GM12878 (cell line): ENCODE data around the gene THAP2. TPM values are rescaled to one million over a fixed set of nuclear protein-coding genes. Genes with fewer than 3 reads are reported as not detected.

Experiments
- ATAC-seq: fragments of 200-7000 bp; cut with Tn5 transposase; 3 replicates; pipeline ENCODE4 v1.9.1; 2020; ENCODE audit warnings: mild to moderate bottlenecking, moderate library complexity
- BruUV-seq: library from RNA; stranded (reverse); fragments of 400-500 nt; replicated peaks from 2 replicates; lab custom pipeline; 2021; lab: Mats Ljungman, UMichigan
- CTCF ChIA-PET: fragments of 300-600 bp; sonication (Branson Sonifier 250); formaldehyde crosslinking; extraction: SDS; loops from one replicate; lab custom pipeline; 2021; ENCODE audit warnings: inconsistent platforms; lab: Yijun Ruan, JAX
- POLR2A ChIA-PET: fragments of 350-600 bp; formaldehyde crosslinking; extraction: SDS; loops from one replicate; lab custom pipeline; 2021; ENCODE audit warnings: inconsistent platforms; lab: Charles Lee
- RAD21 ChIA-PET: fragments of 300-600 bp; sonication (Branson Sonifier 250); formaldehyde crosslinking; loops from one replicate; lab custom pipeline; 2023; ENCODE audit warnings: antibody characterized with exemption; ENCODE audit not compliant: unreplicated experiment; lab: Charles Lee
- SMC1A ChIA-PET: fragments of 300-600 bp; sonication (Branson Sonifier 250); formaldehyde crosslinking; loops from one replicate; lab custom pipeline; 2023; ENCODE audit not compliant: unreplicated experiment, uncharacterized antibody; lab: Charles Lee
- DNase-seq: peaks from one replicate; pipeline ENCODE4 v3.0.0-alpha.2; 2011; ENCODE audit warnings: low read depth, low spot score
- FAIRE-seq: peaks from 3 replicates; lab custom pipeline; 2011; peaks lifted over from hg19 to GRCh38; lab: Jason Lieb, UNC
- H2AFZ ChIP-seq: 2 replicates; pipeline ENCODE4 v1.6.0; 2011; ENCODE audit warnings: low read depth, low read length, control low read depth; ENCODE audit not compliant: control insufficient read depth
- H3K27ac ChIP-seq: 2 replicates; pipeline ENCODE4 v1.5.1; 2011; ENCODE audit warnings: control low read depth; ENCODE audit not compliant: control insufficient read depth, insufficient read depth
- H3K27me3 ChIP-seq, 2 experiments: replicated peaks in 1 of 2; 2 replicates each; pipeline versions ENCODE4 v1.6.0 to v1.6.1; 2011; ENCODE audit warnings: low read length in 1 of 2; ENCODE audit not compliant: control insufficient read depth in 2 of 2, insufficient read depth in 2 of 2
- H3K36me3 ChIP-seq, 2 experiments: 2 replicates each; pipeline ENCODE4 v1.5.1; 2011; ENCODE audit warnings: low read length in 1 of 2; ENCODE audit not compliant: control insufficient read depth in 2 of 2, insufficient read depth in 2 of 2
- H3K4me1 ChIP-seq: 2 replicates; pipeline ENCODE4 v1.6.1; 2011; ENCODE audit warnings: mild to moderate bottlenecking, low read length, moderate library complexity, mixed read lengths; ENCODE audit not compliant: control insufficient read depth, insufficient read depth
- H3K4me2 ChIP-seq: 2 replicates; pipeline ENCODE4 v1.6.0; 2011; ENCODE audit warnings: control low read depth; ENCODE audit not compliant: control insufficient read depth, insufficient read depth
- H3K4me3 ChIP-seq: fragments of 200-600 bp; sonication (generic); 2 replicates; pipeline ENCODE4 v1.5.1; 2016
- H3K79me2 ChIP-seq: 2 replicates; pipeline ENCODE4 v1.6.0; 2011; ENCODE audit warnings: low read length; ENCODE audit not compliant: control insufficient read depth, insufficient read depth
- H3K9ac ChIP-seq: 2 replicates; pipeline ENCODE4 v1.8.0; 2011; ENCODE audit warnings: low read length, control low read depth, mixed read lengths; ENCODE audit not compliant: control insufficient read depth, insufficient read depth
- H3K9me3 ChIP-seq: replicated peaks from 3 replicates; pipeline ENCODE4 v1.5.1; 2011; ENCODE audit warnings: mild to moderate bottlenecking, low read length; ENCODE audit not compliant: control insufficient read depth, insufficient read depth
- H4K20me1 ChIP-seq: 2 replicates; pipeline ENCODE4 v1.6.0; 2011; ENCODE audit not compliant: control insufficient read depth, insufficient read depth
- EP300 ChIP-seq, 2 experiments: fragments of 150-350 bp in 1 of 2; IDR thresholded peaks; 2 replicates each; pipeline ENCODE4 v1.6.1; 2011 to 2012; ENCODE audit warnings: low read depth in 2 of 2, low read length in 2 of 2, borderline replicate concordance in 1 of 2, improper control_type of control experiment in 1 of 2, inconsistent platforms in 1 of 2; ENCODE audit not compliant: control insufficient read depth in 1 of 2
- FOXM1 ChIP-seq: IDR thresholded peaks from 2 replicates; pipeline ENCODE4 v1.6.1; 2012; ENCODE audit warnings: low read depth, mild to moderate bottlenecking, inconsistent platforms, low read length, moderate library complexity
- JUND ChIP-seq: IDR thresholded peaks from 2 replicates; pipeline ENCODE4 v1.6.1; 2012; ENCODE audit warnings: low read depth, mild to moderate bottlenecking, low read length, improper control_type of control experiment, moderate library complexity
- KAT2A ChIP-seq: conservative IDR thresholded peaks from 2 replicates; pipeline ENCODE4 v1.6.1; 2011; ENCODE audit warnings: low read depth, low read length; ENCODE audit not compliant: control insufficient read depth
- MEF2A ChIP-seq: IDR thresholded peaks from 2 replicates; pipeline ENCODE4 v1.6.1; 2011; ENCODE audit warnings: low read depth, mild to moderate bottlenecking, low read length, moderate library complexity; ENCODE audit not compliant: insufficient read depth
- NBN ChIP-seq: fragments of 450-650 bp; IDR thresholded peaks from 2 replicates; pipeline ENCODE4 v1.6.1; 2016
- SIN3A ChIP-seq: IDR thresholded peaks from 2 replicates; pipeline ENCODE4 v1.6.1; 2012; ENCODE audit warnings: low read depth, low read length, improper control_type of control experiment
- WGBS: methylation state at CpG from one replicate; pipeline ENCODE4 v1.1.6; 2016; ENCODE audit warnings: low lambda C conversion rate; ENCODE audit not compliant: insufficient replicate concordance, insufficient coverage; ENCODE audit errors: missing lambda C conversion rate; 5-methylcytosine and 5-hydroxymethylcytosine counted together
- in situ Hi-C: fragments of 300-500 bp; cut with MboI; formaldehyde crosslinking; loops from 9 replicates; pipeline ENCODE4 v1.14.3; 2018; ENCODE audit warnings: mixed read lengths
- intact Hi-C: fragments of 100-400 bp; cut with micrococcal nuclease; formaldehyde crosslinking; loops from one replicate; pipeline ENCODE4 v1.14.2; 2022; ENCODE audit not compliant: unreplicated experiment
- polyA plus RNA-seq, 11 experiments: library from polyadenylated mRNA; depleted of rRNA in 4 of 11; unstranded in 6 of 11; stranded (reverse) in 5 of 11; fragments of >200 nt; fragmentation: Nextera tagmentation in 4 of 11; fragmentation: Illumina TruSeq in 1 of 11; extraction: Ambion mirVana in 4 of 11; extraction: Trizol in 1 of 11; gene quantifications; 1 replicate in 1 of 11; 2 replicates in 10 of 11; pipeline versions ENCODE4 v1.2.1 to v1.2.3, GENCODE V29; 2011 to 2016; ENCODE audit warnings: inconsistent platforms in 2 of 11, missing spikeins in 2 of 11, low read depth in 1 of 11
- total RNA-seq, 4 experiments: library from RNA; depleted of rRNA in 3 of 4; stranded (reverse); fragments of >200 nt in 3 of 4; fragmentation: Illumina TruSeq in 1 of 4; extraction: Trizol in 1 of 4; gene quantifications; 2 replicates each; pipeline versions ENCODE4 v1.2.1 to v1.2.3, GENCODE V29; 2013 to 2021
- TF ChIP-seq, protein P1 (sequence below): fragments of 450-650 bp; IDR thresholded peaks from 2 replicates; pipeline ENCODE4 v1.6.1; 2016; ENCODE audit warnings: mild to moderate bottlenecking, moderate library complexity, borderline replicate concordance
- TF ChIP-seq, protein P2 (sequence below): fragments of 450-650 bp; IDR thresholded peaks from 2 replicates; pipeline ENCODE4 v1.6.1; 2018; ENCODE audit warnings: mild to moderate bottlenecking, low read depth, moderate library complexity; ENCODE audit not compliant: partially characterized antibody
- TF ChIP-seq, protein P3 (sequence below): fragments of 450-650 bp; IDR thresholded peaks from 2 replicates; pipeline ENCODE4 v1.6.1; 2017; ENCODE audit warnings: antibody characterized with exemption, mild to moderate bottlenecking, moderate library complexity

Gene THAP2
- total and polyA plus RNA-seq, 10 of the 15 experiments (the other 5 are each of a cell fraction or from before 2014, with no cell fraction given): 4.1 to 18.0 (median 7.3) TPM

DNA sequence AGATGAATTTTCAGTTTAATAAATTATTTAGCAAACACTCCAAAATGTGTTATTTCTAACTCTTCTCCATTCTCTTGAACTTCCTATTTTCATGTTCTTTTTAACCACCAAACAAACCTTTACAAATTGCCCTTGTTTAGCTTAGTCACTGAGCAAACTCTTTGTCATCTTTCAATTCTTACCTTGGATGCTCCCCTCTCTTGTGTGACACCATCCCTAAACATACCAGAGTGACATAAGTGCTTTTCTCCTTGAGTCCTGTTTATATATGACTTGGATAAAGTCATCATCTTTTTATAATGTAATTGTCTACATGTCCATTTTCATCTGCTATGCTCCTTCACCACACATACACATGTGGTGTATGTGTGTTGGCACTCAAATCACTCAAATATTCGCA lies 18.4 kb downstream of the THAP2 start:
- in situ Hi-C loops (no loop called here), intact Hi-C loops (no loop called here)
- H3K27me3 ChIP-seq: no peaks in the 10 kb centered on the region
- DNase-seq (no peak), FAIRE-seq (no peak), ATAC-seq (no peak)
- H3K9me3 ChIP-seq: no peaks in the 10 kb centered on the region
- BruUV-seq: no TSS peak
- H2AFZ ChIP-seq: no peak overlapping the region
- POLR2A ChIA-PET: interaction anchor here (0.6 kb wide), 1 partner anchor 21 kb away, joined by 3 read pairs; no protein-coding TSS in a partner anchor
- CTCF ChIA-PET: interaction anchor here (1.3 kb wide), 1 partner anchor 13 kb away, joined by 3 read pairs; no protein-coding TSS in a partner anchor
- no peak overlapping the region for H3K27ac ChIP-seq
- no peak overlapping the region for H3K4me3 ChIP-seq
- WGBS: 94% methylated on average over 1 of the region's 1 CpG
- RAD21 ChIA-PET: no interaction called here
- SMC1A ChIA-PET: no interaction called here
- H3K4me1 ChIP-seq: peaks cover 10% of the 10 kb centered on the region
- no peak overlapping the region for H3K9ac ChIP-seq
- no peaks in the 10 kb centered on the region for H3K36me3 ChIP-seq
- H3K4me2 ChIP-seq: no peak overlapping the region
- H4K20me1 ChIP-seq: no peaks in the 10 kb centered on the region
- H3K79me2 ChIP-seq: peaks cover 14% of the 10 kb centered on the region
- no peak for TF ChIP-seq NBN
- TF ChIP-seq, protein P1, sequence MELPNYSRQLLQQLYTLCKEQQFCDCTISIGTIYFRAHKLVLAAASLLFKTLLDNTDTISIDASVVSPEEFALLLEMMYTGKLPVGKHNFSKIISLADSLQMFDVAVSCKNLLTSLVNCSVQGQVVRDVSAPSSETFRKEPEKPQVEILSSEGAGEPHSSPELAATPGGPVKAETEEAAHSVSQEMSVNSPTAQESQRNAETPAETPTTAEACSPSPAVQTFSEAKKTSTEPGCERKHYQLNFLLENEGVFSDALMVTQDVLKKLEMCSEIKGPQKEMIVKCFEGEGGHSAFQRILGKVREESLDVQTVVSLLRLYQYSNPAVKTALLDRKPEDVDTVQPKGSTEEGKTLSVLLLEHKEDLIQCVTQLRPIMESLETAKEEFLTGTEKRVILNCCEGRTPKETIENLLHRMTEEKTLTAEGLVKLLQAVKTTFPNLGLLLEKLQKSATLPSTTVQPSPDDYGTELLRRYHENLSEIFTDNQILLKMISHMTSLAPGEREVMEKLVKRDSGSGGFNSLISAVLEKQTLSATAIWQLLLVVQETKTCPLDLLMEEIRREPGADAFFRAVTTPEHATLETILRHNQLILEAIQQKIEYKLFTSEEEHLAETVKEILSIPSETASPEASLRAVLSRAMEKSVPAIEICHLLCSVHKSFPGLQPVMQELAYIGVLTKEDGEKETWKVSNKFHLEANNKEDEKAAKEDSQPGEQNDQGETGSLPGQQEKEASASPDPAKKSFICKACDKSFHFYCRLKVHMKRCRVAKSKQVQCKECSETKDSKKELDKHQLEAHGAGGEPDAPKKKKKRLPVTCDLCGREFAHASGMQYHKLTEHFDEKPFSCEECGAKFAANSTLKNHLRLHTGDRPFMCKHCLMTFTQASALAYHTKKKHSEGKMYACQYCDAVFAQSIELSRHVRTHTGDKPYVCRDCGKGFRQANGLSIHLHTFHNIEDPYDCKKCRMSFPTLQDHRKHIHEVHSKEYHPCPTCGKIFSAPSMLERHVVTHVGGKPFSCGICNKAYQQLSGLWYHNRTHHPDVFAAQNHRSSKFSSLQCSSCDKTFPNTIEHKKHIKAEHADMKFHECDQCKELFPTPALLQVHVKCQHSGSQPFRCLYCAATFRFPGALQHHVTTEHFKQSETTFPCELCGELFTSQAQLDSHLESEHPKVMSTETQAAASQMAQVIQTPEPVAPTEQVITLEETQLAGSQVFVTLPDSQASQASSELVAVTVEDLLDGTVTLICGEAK: no peak
- no peak for TF ChIP-seq KAT2A
- no peak for TF ChIP-seq SIN3A
- TF ChIP-seq, protein P2, sequence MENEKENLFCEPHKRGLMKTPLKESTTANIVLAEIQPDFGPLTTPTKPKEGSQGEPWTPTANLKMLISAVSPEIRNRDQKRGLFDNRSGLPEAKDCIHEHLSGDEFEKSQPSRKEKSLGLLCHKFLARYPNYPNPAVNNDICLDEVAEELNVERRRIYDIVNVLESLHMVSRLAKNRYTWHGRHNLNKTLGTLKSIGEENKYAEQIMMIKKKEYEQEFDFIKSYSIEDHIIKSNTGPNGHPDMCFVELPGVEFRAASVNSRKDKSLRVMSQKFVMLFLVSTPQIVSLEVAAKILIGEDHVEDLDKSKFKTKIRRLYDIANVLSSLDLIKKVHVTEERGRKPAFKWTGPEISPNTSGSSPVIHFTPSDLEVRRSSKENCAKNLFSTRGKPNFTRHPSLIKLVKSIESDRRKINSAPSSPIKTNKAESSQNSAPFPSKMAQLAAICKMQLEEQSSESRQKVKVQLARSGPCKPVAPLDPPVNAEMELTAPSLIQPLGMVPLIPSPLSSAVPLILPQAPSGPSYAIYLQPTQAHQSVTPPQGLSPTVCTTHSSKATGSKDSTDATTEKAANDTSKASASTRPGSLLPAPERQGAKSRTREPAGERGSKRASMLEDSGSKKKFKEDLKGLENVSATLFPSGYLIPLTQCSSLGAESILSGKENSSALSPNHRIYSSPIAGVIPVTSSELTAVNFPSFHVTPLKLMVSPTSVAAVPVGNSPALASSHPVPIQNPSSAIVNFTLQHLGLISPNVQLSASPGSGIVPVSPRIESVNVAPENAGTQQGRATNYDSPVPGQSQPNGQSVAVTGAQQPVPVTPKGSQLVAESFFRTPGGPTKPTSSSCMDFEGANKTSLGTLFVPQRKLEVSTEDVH: no peak
- TF ChIP-seq, protein P3, sequence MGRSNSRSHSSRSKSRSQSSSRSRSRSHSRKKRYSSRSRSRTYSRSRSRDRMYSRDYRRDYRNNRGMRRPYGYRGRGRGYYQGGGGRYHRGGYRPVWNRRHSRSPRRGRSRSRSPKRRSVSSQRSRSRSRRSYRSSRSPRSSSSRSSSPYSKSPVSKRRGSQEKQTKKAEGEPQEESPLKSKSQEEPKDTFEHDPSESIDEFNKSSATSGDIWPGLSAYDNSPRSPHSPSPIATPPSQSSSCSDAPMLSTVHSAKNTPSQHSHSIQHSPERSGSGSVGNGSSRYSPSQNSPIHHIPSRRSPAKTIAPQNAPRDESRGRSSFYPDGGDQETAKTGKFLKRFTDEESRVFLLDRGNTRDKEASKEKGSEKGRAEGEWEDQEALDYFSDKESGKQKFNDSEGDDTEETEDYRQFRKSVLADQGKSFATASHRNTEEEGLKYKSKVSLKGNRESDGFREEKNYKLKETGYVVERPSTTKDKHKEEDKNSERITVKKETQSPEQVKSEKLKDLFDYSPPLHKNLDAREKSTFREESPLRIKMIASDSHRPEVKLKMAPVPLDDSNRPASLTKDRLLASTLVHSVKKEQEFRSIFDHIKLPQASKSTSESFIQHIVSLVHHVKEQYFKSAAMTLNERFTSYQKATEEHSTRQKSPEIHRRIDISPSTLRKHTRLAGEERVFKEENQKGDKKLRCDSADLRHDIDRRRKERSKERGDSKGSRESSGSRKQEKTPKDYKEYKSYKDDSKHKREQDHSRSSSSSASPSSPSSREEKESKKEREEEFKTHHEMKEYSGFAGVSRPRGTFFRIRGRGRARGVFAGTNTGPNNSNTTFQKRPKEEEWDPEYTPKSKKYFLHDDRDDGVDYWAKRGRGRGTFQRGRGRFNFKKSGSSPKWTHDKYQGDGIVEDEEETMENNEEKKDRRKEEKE: no peak
- TF ChIP-seq MEF2A: no peak
- TF ChIP-seq FOXM1: no peak
- TF ChIP-seq EP300 (IDR thresholded peaks at IDR 0.05; ENCODE audit: borderline replicate concordance in 1 of 2, control insufficient read depth in 1 of 2, low read depth in 2 of 2, low read length in 2 of 2): no peak
- TF ChIP-seq JUND: no peak
